Brain microvascular endothelial cell (primary cell): ENCODE data around the gene KCNJ1.

Experiments used
- DNase-seq: peaks from one replicate; pipeline ENCODE4 v3.0.0-alpha.2; 2020
- H3K27ac ChIP-seq: fragments of 250-450 bp; sonication (Bioruptor Pico); 2 replicates; pipeline ENCODE4 v1.5.1; 2020; ENCODE audit warnings: mild to moderate bottlenecking, moderate library complexity
- H3K27me3 ChIP-seq: fragments of 250-450 bp; sonication (Bioruptor Pico); replicated peaks from 2 replicates; pipeline ENCODE4 v1.5.1; 2020; ENCODE audit warnings: mild to moderate bottlenecking
- H3K36me3 ChIP-seq: fragments of 250-450 bp; sonication (Bioruptor Pico); replicated peaks from 2 replicates; pipeline ENCODE4 v1.5.1; 2020; ENCODE audit warnings: mild to moderate bottlenecking
- H3K4me3 ChIP-seq: 2 replicates; pipeline ENCODE4 v1.5.1; 2011; ENCODE audit warnings: low read depth, mild to moderate bottlenecking, control low read depth, low read length, moderate library complexity
- CTCF ChIP-seq: IDR thresholded peaks from 2 replicates; pipeline ENCODE4 v1.5.1; 2011; ENCODE audit warnings: low read depth, mild to moderate bottlenecking, moderate library complexity, low read length, control low read depth, inconsistent platforms; ENCODE audit errors: missing control alignments
- in situ Hi-C: cut with HindIII; loops from 2 replicates; pipeline ENCODE4 v1.10.0; 2017; ENCODE audit warnings: low sequenced_read_pairs, low pct_ligation_motif_present

Gene KCNJ1

GRCh38 chr11:128825050-128825784 is 41.9 kb downstream of the KCNJ1 start:
- no peak for TF ChIP-seq CTCF
- Histone ChIP-seq H3K36me3 (no peaks in the 10 kb centered on the region), H3K27me3 (no peaks in the 10 kb centered on the region), H3K4me3 (no peak overlapping the region), H3K27ac (no peak overlapping the region)
- DNase-seq: no peak
- in situ Hi-C loops: loop anchor here (25.0 kb wide), 1 partner anchor 663 kb away; no protein-coding TSS in a partner anchor

GRCh38 chr11:128824191-128825049 is 42.7 kb downstream of the KCNJ1 start:
- Histone ChIP-seq H3K4me3 (peak overlapping the region; percentile 35), H3K27me3 (no peaks in the 10 kb centered on the region), H3K27ac (no peak overlapping the region), H3K36me3 (no peaks in the 10 kb centered on the region)
- in situ Hi-C loops: loop anchor here (25.0 kb wide), 1 partner anchor 662 kb away; no protein-coding TSS in a partner anchor
- no peak for TF ChIP-seq CTCF
- no peak for DNase-seq

GRCh38 chr11:128823753-128824152 is 43.3 kb downstream of the KCNJ1 start:
- H3K27ac ChIP-seq: no peak overlapping the region
- TF ChIP-seq CTCF: no peak
- in situ Hi-C loops: no loop called here
- DNase-seq: no peak
- no peaks in the 10 kb centered on the region for H3K36me3 ChIP-seq
- peak overlapping the region; percentile 35 for H3K4me3 ChIP-seq
- no peaks in the 10 kb centered on the region for H3K27me3 ChIP-seq

GRCh38 chr11:128822130-128822529 is 45.0 kb downstream of the KCNJ1 start:
- no peak overlapping the region for H3K4me3 ChIP-seq
- in situ Hi-C loops: no loop called here

GRCh38 chr11:128821556-128821955 is 45.5 kb downstream of the KCNJ1 start:
- in situ Hi-C loops: no loop called here
- Histone ChIP-seq H3K36me3 (no peaks in the 10 kb centered on the region), H3K4me3 (no peak overlapping the region), H3K27ac (no peak overlapping the region), H3K27me3 (no peaks in the 10 kb centered on the region)
- no peak for DNase-seq
- TF ChIP-seq CTCF: no peak

More at GRCh38 chr11:128822130-128822529, 45.0 kb downstream of the KCNJ1 start:
- Histone ChIP-seq H3K27ac (no peak overlapping the region), H3K36me3 (no peaks in the 10 kb centered on the region), H3K27me3 (no peaks in the 10 kb centered on the region)
- no peak for TF ChIP-seq CTCF
- no peak for DNase-seq
